OCI-M1 (cell line): ENCODE results near the gene SDK1.

Experiments used
- DNase-seq: peaks from one replicate; lab custom pipeline; 2025; lab: John Stamatoyannopoulos, UW

Gene SDK1

GRCh38 chr7:3787717-3788264 lies 486.7 kb downstream of the SDK1 start:
- peak; percentile 0 for DNase-seq

GRCh38 chr7:3790803-3791202 lies 489.8 kb downstream of the SDK1 start:
- DNase-seq: no peak

- DNase-seq: no peak
Measured at GRCh38 chr7:3791327-3791726, 490.3 kb downstream of the SDK1 start.

GRCh38 chr7:3795141-3795540 lies 494.1 kb downstream of the SDK1 start:
- no peak for DNase-seq

GRCh38 chr7:3795781-3796180 lies 494.7 kb downstream of the SDK1 start:
- no peak for DNase-seq

- no peak for DNase-seq
Measured at GRCh38 chr7:3805151-3805550, 504.1 kb downstream of the SDK1 start.

- DNase-seq: no peak
Measured at GRCh38 chr7:3806516-3806915, 505.5 kb downstream of the SDK1 start.

- DNase-seq: no peak
Measured at GRCh38 chr7:3807824-3808223, 506.8 kb downstream of the SDK1 start.

- DNase-seq: no peak
Measured at GRCh38 chr7:3821488-3821887, 520.4 kb downstream of the SDK1 start.

- no peak for DNase-seq
Measured at GRCh38 chr7:3825491-3825890, 524.4 kb downstream of the SDK1 start.

- DNase-seq: no peak
Measured at GRCh38 chr7:3832199-3832598, 531.1 kb downstream of the SDK1 start.

GRCh38 chr7:3835109-3835508 lies 534.1 kb downstream of the SDK1 start:
- DNase-seq: no peak

GRCh38 chr7:3836855-3837254 lies 535.8 kb downstream of the SDK1 start:
- DNase-seq: no peak

GRCh38 chr7:3844540-3845151 lies 543.6 kb downstream of the SDK1 start:
- DNase-seq: no peak

- no peak for DNase-seq
Measured at GRCh38 chr7:3846738-3847137, 545.7 kb downstream of the SDK1 start.

GRCh38 chr7:3847336-3847735 lies 546.3 kb downstream of the SDK1 start:
- no peak for DNase-seq

- no peak for DNase-seq
Measured at GRCh38 chr7:3859431-3859830, 558.4 kb downstream of the SDK1 start.

GRCh38 chr7:3860932-3861331 lies 559.9 kb downstream of the SDK1 start:
- DNase-seq: no peak

GRCh38 chr7:3861386-3861785 lies 560.3 kb downstream of the SDK1 start:
- no peak for DNase-seq

GRCh38 chr7:3861941-3862340 lies 560.9 kb downstream of the SDK1 start:
- no peak for DNase-seq

GRCh38 chr7:3862774-3863173 lies 561.7 kb downstream of the SDK1 start:
- no peak for DNase-seq

GRCh38 chr7:3866277-3866676 lies 565.2 kb downstream of the SDK1 start:
- DNase-seq: no peak

- DNase-seq: no peak
Measured at GRCh38 chr7:3867863-3868262, 566.8 kb downstream of the SDK1 start.

- peak; percentile 8 for DNase-seq
Measured at GRCh38 chr7:3879355-3880075, 578.5 kb downstream of the SDK1 start.
